ENCODE measurements around the gene MBNL2. TPM values are rescaled to one million over a fixed set of nuclear protein-coding genes. Genes with fewer than 3 reads are reported as not detected.

Gene MBNL2
- total and polyA plus RNA-seq, 2 of the 13 experiments (the other 11 are each of a cell fraction or from before 2014, with no cell fraction given): 30.8 to 59.0 TPM

- TF ChIP-seq ZNF362 (CRISPR knock-in tag; IDR thresholded peaks at IDR 0.05; ENCODE audit: borderline replicate concordance): no peak
- TF ChIP-seq ZNF3 (CRISPR knock-in tag; IDR thresholded peaks at IDR 0.05): no peak
- no peak for TF ChIP-seq PHB2 (IDR thresholded peaks at IDR 0.05; ENCODE audit: partially characterized antibody)
- no peak for TF ChIP-seq HMG20B (CRISPR knock-in tag; conservative IDR thresholded peaks at IDR 0.05)
- no peak for TF ChIP-seq MBD4 (IDR thresholded peaks at IDR 0.05; ENCODE audit: borderline replicate concordance, low read length)
These were observed 10.8 kb upstream of the MBNL2 start (continued) for GRCh38 chr13:97211300-97211699.

GRCh38 chr13:97212004-97212403 is 10.1 kb upstream of the MBNL2 start:
- Histone ChIP-seq H4K20me1 (ENCODE audit: insufficient read depth, low read length) (no peaks in the 10 kb centered on the region), H3K9ac (ENCODE audit: insufficient read depth, low read depth, low read length) (no peak overlapping the region), H3K4me1 (ENCODE audit: insufficient read depth, low read length) (peaks cover 23% of the 10 kb centered on the region), H3K9me3 (ENCODE audit: low read length) (peaks cover 2% of the 10 kb centered on the region; the same call in 1 of the 2 replicates), H3K4me2 (ENCODE audit: low read depth, low read length) (peak overlapping the region; percentile 41), H3K27ac (ENCODE audit: extremely low read length, insufficient read depth, low read length) (no peak overlapping the region), H3K4me3 (replicated peaks in 1 of 3; ENCODE audit: insufficient read depth in 1 of 3, low read depth in 2 of 3, low read length in 3 of 3) (no peak overlapping the region), H2AFZ (ENCODE audit: low read length) (peak overlapping the region; percentile 54), H3K27me3 (ENCODE audit: control insufficient read depth in 1 of 2, insufficient read depth in 2 of 2, low read length in 2 of 2) (no peaks in the 10 kb centered on the region), H3K36me3 (replicated peaks in 1 of 2; ENCODE audit: control insufficient read depth in 1 of 2, insufficient read depth in 2 of 2, low read length in 2 of 2) (no peaks in the 10 kb centered on the region), H3K79me2 (ENCODE audit: insufficient read depth, low read length) (no peaks in the 10 kb centered on the region)
- no TSS peak for BruUV-seq (replicated peaks)
- ATAC-seq: peak; percentile 76
- WGBS (ENCODE audit: low lambda C conversion rate): 32% methylated on average over 4 of the region's 4 CpGs
- CTCF ChIA-PET (ENCODE audit: low intra/inter-chr PET ratio, low total read pairs): interaction anchor here (1.9 to 2.1 kb wide), 2 partner anchors 102 to 147 kb away, joined by 5 to 21 read pairs; no protein-coding TSS in a partner anchor
- POLR2A ChIA-PET: interaction anchor here (1.6 kb wide), 1 partner anchor 10 kb away, joined by 8 read pairs; the partner anchor contains the start of gene MBNL2
- DNase-seq (ENCODE audit: low spot score): no peak
- in situ Hi-C loops (cut with HindIII; ENCODE audit: extremely low pct_ligation_motif_present, low pct_unique_long_range_greater_than_20kb) (loop anchor here (5.0 kb wide), 1 partner anchor 100 kb away; no protein-coding TSS in a partner anchor), intact Hi-C loops (cut with micrococcal nuclease; ENCODE audit: unreplicated experiment) (loop anchor here (1.0 to 5.0 kb wide), 2 partner anchors 102 to 185 kb away; no protein-coding TSS in a partner anchor)
- FAIRE-seq: no peak
- TF ChIP-seq SIX1 (CRISPR knock-in tag; IDR thresholded peaks at IDR 0.05; ENCODE audit: borderline replicate concordance) (no peak), ZFP36 (IDR thresholded peaks at IDR 0.05; ENCODE audit: borderline replicate concordance, low read depth, low read length, partially characterized antibody) (no peak), CBX2 (IDR thresholded peaks at IDR 0.05; ENCODE audit: low read depth, low read length) (no peak), CBX2 (CRISPR knock-in tag; IDR thresholded peaks at IDR 0.05; ENCODE audit: low read depth) (no peak), ARID5B (CRISPR knock-in tag; IDR thresholded peaks at IDR 0.05) (no peak), NFKBIZ (CRISPR knock-in tag; IDR thresholded peaks at IDR 0.05) (no peak), STAG1 (CRISPR knock-in tag; IDR thresholded peaks at IDR 0.05) (no peak), ARID2 (CRISPR knock-in tag; IDR thresholded peaks at IDR 0.05; ENCODE audit: borderline replicate concordance) (no peak), YEATS2 (CRISPR knock-in tag; IDR thresholded peaks at IDR 0.05; ENCODE audit: borderline replicate concordance) (no peak)
